GM12878 (cell line): ENCODE results near the gene ASAP3.

Experiments used
- CHD4 ChIP-seq: fragments of 200-600 bp; sonication (generic); IDR thresholded peaks from 2 replicates; pipeline ENCODE4 v1.6.1; 2016; ENCODE audit warnings: mild to moderate bottlenecking
- ZNF384 ChIP-seq: IDR thresholded peaks from 2 replicates; pipeline ENCODE4 v1.6.1; 2012; ENCODE audit warnings: low read depth, mild to moderate bottlenecking, low read length, improper control_type of control experiment, borderline replicate concordance
- TF ChIP-seq, protein P1 (sequence below): IDR thresholded peaks from 2 replicates; pipeline ENCODE4 v1.6.1; 2012; ENCODE audit warnings: mild to moderate bottlenecking, low read depth, low read length
- TF ChIP-seq, protein P2 (sequence below), 3 experiments: IDR thresholded peaks in 2 of 3; conservative IDR thresholded peaks in 1 of 3; 2 replicates each; pipeline ENCODE4 v1.5.1; 2011; ENCODE audit warnings: low read depth in 3 of 3, low read length in 3 of 3, mild to moderate bottlenecking in 3 of 3, control low read depth in 2 of 3, moderate library complexity in 2 of 3, inconsistent platforms in 1 of 3, mixed read lengths in 1 of 3; ENCODE audit not compliant: control insufficient read depth in 2 of 3, insufficient read depth in 1 of 3; ENCODE audit errors: extremely low read depth in 1 of 3

DNA sequence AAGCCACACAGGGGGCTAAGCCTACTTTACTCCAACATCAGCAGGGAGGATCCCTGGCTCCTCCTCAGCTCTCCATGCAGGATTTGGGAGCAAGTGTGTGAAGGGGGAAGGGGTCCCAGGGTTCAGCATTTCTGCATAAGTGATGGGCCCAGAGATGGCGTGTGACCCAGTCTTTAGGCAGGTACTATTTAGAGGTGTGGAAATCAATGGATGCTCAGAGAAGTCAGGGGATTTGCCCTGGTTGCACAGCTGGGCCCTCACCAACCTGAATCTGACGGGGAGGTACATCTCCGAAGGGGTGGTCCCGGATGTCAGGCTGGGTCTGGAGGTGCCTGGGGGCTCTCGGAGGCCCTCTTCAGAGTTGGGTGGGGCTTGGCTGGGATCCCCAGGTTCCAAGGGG, 52.5 kb downstream of the ASAP3 start:
- TF ChIP-seq CHD4 (no peak), ZNF384 (no peak)
- TF ChIP-seq, protein P1, sequence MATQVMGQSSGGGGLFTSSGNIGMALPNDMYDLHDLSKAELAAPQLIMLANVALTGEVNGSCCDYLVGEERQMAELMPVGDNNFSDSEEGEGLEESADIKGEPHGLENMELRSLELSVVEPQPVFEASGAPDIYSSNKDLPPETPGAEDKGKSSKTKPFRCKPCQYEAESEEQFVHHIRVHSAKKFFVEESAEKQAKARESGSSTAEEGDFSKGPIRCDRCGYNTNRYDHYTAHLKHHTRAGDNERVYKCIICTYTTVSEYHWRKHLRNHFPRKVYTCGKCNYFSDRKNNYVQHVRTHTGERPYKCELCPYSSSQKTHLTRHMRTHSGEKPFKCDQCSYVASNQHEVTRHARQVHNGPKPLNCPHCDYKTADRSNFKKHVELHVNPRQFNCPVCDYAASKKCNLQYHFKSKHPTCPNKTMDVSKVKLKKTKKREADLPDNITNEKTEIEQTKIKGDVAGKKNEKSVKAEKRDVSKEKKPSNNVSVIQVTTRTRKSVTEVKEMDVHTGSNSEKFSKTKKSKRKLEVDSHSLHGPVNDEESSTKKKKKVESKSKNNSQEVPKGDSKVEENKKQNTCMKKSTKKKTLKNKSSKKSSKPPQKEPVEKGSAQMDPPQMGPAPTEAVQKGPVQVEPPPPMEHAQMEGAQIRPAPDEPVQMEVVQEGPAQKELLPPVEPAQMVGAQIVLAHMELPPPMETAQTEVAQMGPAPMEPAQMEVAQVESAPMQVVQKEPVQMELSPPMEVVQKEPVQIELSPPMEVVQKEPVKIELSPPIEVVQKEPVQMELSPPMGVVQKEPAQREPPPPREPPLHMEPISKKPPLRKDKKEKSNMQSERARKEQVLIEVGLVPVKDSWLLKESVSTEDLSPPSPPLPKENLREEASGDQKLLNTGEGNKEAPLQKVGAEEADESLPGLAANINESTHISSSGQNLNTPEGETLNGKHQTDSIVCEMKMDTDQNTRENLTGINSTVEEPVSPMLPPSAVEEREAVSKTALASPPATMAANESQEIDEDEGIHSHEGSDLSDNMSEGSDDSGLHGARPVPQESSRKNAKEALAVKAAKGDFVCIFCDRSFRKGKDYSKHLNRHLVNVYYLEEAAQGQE, result no peak
- TF ChIP-seq, protein P2, sequence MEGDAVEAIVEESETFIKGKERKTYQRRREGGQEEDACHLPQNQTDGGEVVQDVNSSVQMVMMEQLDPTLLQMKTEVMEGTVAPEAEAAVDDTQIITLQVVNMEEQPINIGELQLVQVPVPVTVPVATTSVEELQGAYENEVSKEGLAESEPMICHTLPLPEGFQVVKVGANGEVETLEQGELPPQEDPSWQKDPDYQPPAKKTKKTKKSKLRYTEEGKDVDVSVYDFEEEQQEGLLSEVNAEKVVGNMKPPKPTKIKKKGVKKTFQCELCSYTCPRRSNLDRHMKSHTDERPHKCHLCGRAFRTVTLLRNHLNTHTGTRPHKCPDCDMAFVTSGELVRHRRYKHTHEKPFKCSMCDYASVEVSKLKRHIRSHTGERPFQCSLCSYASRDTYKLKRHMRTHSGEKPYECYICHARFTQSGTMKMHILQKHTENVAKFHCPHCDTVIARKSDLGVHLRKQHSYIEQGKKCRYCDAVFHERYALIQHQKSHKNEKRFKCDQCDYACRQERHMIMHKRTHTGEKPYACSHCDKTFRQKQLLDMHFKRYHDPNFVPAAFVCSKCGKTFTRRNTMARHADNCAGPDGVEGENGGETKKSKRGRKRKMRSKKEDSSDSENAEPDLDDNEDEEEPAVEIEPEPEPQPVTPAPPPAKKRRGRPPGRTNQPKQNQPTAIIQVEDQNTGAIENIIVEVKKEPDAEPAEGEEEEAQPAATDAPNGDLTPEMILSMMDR (IDR thresholded peaks at IDR 0.05 in 2 of 3, conservative IDR thresholded peaks at IDR 0.05 in 1 of 3; ENCODE audit: control insufficient read depth in 2 of 3, extremely low read depth in 1 of 3, insufficient read depth in 1 of 3, low read depth in 3 of 3, low read length in 3 of 3), result no peak
